Brain microvascular endothelial cell (primary cell): ENCODE measurements around the gene BACE1.

Source experiments
- DNase-seq: peaks from one replicate; pipeline ENCODE4 v3.0.0-alpha.2; 2020
- H3K27ac ChIP-seq: fragments of 250-450 bp; sonication (Bioruptor Pico); 2 replicates; pipeline ENCODE4 v1.5.1; 2020; ENCODE audit warnings: mild to moderate bottlenecking, moderate library complexity
- H3K27me3 ChIP-seq: fragments of 250-450 bp; sonication (Bioruptor Pico); replicated peaks from 2 replicates; pipeline ENCODE4 v1.5.1; 2020; ENCODE audit warnings: mild to moderate bottlenecking
- H3K36me3 ChIP-seq: fragments of 250-450 bp; sonication (Bioruptor Pico); replicated peaks from 2 replicates; pipeline ENCODE4 v1.5.1; 2020; ENCODE audit warnings: mild to moderate bottlenecking
- H3K4me3 ChIP-seq: 2 replicates; pipeline ENCODE4 v1.5.1; 2011; ENCODE audit warnings: low read depth, mild to moderate bottlenecking, control low read depth, low read length, moderate library complexity
- CTCF ChIP-seq: IDR thresholded peaks from 2 replicates; pipeline ENCODE4 v1.5.1; 2011; ENCODE audit warnings: low read depth, mild to moderate bottlenecking, moderate library complexity, low read length, control low read depth, inconsistent platforms; ENCODE audit errors: missing control alignments
- in situ Hi-C: cut with HindIII; loops from 2 replicates; pipeline ENCODE4 v1.10.0; 2017; ENCODE audit warnings: low sequenced_read_pairs, low pct_ligation_motif_present

BACE1 gene

GRCh38 chr11:117316197-117316961 is at the start of gene BACE1:
Gene BACE1 (minus strand): TSS chr11:117316256. CDS start chr11:117315795, 461 bp downstream.
- Histone ChIP-seq H3K36me3 (no peaks in the 10 kb centered on the region), H3K27ac (no peak within 1 kb of the TSS), H3K27me3 (no peaks in the 10 kb centered on the region), H3K4me3 (peak within 1 kb of the TSS; percentile 70)
- in situ Hi-C loops: no loop called here
- DNase-seq: peak; percentile 67
- TF ChIP-seq CTCF: peak; percentile 72

- Histone ChIP-seq H3K27me3 (no peaks in the 10 kb centered on the region), H3K4me3 (no peak overlapping the region), H3K27ac (no peak overlapping the region), H3K36me3 (peaks cover 43% of the 10 kb centered on the region)
- no peak for TF ChIP-seq CTCF
- in situ Hi-C loops: no loop called here
- no peak for DNase-seq
These were observed 45.4 kb upstream of the BACE1 start for GRCh38 chr11:117361432-117361831.

GRCh38 chr11:117356126-117356890 is 40.3 kb upstream of the BACE1 start:
- no peak overlapping the region for H3K4me3 ChIP-seq
- no peak for TF ChIP-seq CTCF
- no peak for DNase-seq
- H3K27me3 ChIP-seq: no peaks in the 10 kb centered on the region
- H3K36me3 ChIP-seq: peaks cover 41% of the 10 kb centered on the region
- in situ Hi-C loops: no loop called here
- H3K27ac ChIP-seq: no peak overlapping the region

- DNase-seq: no peak
- H3K36me3 ChIP-seq: peaks cover 40% of the 10 kb centered on the region
- in situ Hi-C loops: no loop called here
- H3K27ac ChIP-seq: no peak overlapping the region
- H3K4me3 ChIP-seq: no peak overlapping the region
- no peak for TF ChIP-seq CTCF
- no peaks in the 10 kb centered on the region for H3K27me3 ChIP-seq
These were observed 38.5 kb upstream of the BACE1 start for GRCh38 chr11:117354550-117354949.

GRCh38 chr11:117345039-117345438 is 29.0 kb upstream of the BACE1 start:
- peak; percentile 12 for DNase-seq
- Histone ChIP-seq H3K27ac (no peak overlapping the region), H3K4me3 (no peak overlapping the region), H3K27me3 (no peaks in the 10 kb centered on the region), H3K36me3 (peaks cover 25% of the 10 kb centered on the region)
- in situ Hi-C loops: no loop called here
- TF ChIP-seq CTCF: no peak
